Stimulated activated CD4-positive, alpha-beta T cell treated with anti-CD3 and anti-CD28 coated beads, Interleukin-12 subunit alpha, Interleukin-12 subunit beta, amount 100 ng/mL, for 4 hours (primary cell): ENCODE results near the gene ERICH4.
"Not testable (repeated sequence)": the region's sequence is repeated elsewhere in the genome, so short reads cannot be mapped to it uniquely, and the experiment has no call there.

Experiments
- DNase-seq: peaks from one replicate; pipeline ENCODE4 v3.0.0-alpha.2; 2020

Gene ERICH4, protein sequence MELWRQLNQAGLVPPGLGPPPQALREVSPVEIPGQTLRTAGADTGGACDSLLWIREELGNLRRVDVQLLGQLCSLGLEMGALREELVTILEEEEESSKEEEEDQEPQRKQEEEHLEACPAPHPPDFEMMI

DNA sequence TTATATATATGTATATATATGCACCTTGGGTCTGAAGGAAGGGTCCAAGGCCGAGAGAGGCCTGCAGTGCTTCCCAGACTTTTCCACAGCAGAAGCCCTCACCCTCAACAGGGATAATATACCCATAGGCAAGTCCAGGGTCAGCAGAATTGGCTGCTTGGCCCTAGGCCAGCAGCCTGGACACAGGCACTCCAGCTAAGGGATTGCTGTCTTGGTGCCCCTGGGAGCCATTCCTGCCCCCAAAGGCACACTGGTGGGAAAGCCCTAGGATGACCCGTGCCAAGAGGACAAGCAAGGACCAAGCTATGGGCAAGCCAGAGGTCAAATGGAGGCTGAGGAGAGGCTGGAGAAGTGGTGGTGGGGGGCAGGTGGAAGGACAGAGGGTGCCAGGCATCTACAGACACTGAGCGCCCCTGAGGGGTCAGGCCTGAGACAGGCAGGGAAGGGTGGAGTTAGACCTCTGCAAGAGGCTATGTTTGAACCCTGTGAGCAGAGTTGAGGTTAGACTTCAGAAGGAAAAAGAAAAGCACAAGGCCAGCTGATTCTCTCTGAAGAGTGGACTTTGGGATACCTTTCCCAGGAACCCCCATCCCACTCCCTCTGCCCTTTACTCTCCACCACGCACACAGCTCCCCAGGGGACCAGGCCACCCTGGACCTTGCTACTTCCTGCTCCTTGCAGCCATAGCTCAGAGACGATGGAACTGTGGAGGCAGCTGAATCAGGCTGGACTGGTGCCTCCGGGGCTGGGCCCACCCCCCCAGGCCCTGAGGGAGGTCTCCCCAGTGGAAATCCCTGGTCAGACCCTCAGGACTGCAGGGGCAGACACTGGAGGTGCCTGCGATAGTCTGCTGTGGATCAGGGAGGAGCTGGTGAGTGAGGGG lies at the start of gene ERICH4:
ERICH4 (plus strand) TSS at position 684 of the 883 bp plus-strand sequence; CDS start at position 698, 14 bp downstream.
- DNase-seq = no peak

DNA sequence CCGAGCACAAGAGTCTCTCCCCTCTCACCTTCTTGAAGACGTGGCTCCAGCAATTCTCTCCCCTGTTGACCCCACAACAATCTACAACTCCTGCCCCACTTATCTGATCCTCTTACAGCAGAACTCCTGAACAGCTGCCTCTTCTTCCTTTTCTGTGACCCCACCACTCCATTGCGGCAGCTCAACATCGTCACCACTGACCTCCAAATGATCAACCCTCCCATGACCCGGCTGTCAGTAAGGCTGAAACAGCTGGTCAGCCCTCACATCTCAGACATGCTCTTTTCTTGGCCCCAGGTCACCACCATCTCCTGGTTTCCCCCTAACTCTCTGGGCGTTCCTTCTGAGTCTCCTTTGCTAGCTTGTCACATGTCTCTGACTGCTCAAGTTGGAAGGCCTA lies 47.6 kb upstream of the ERICH4 start:
- DNase-seq = no peak

DNA sequence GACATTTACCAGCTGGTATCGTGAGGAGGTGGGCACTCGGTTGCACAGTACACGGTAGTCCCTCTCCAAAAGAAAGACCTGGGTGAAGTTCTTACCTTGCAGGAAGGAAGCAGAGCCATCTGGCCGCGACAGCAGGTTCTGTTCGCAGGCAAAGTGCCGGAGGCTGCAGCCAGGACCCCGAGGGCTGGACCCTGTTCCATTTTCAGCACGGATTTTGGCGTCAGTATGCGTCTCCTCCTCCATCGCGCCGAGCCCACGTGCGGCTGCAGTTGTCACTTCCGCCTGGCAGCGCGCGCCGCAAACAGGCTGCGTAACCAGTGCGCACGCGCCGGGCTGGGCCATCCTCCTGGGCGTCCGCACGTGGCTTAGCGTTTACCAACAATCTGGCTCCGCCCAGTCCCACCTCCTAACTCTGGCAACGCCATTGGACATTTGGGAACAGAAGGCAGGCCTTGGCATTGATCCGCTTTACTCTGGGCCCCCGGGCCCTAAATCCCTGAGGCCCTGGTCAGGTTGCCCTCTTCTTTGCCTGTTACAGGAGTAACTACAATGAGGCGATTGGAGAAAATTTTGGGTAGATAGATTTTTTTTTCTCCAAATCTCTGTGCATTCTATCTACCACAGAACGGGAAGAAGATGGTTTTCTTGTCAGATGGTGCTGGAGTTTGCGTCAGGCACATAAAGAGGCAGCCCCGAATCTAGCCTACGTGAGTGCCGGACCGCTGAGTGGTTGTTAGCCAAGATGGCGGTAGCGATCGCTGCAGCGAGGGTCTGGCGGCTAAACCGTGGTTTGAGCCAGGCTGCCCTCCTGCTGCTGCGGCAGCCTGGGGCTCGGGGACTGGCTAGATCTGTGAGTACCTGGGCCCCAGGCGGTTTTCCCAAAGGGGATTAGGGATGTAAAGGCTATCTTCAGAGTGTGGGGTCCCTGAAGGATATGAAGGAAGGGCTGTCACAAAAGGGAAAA lies 45.6 kb upstream of the ERICH4 start, which contains the start of the genes BCKDHA and EXOSC5:
BCKDHA (plus strand) TSS at position 733 of the 964 bp plus-strand sequence; CDS start at position 743, 10 bp downstream.
EXOSC5 (minus strand) TSS at position 274 of the 964 bp plus-strand sequence; CDS start at position 243, 31 bp downstream.
- DNase-seq = peak; percentile 97

DNA sequence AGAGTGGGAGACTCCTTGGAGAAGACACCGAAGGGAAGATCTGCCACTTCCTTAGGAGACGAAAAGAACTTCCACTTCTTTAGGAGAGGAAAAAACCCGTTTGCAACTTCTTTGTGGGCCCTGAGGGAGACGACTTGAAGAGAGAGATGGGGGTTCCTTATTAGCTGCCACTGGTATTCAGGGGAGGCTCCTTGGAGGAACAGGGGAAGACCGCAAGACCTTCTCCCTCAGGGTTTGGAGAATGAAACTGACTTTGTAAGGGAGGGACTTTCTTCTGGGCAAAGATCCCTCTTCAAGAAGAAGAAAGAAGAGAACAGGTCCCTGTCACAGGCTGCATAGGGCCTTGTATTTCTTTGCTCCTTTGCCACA lies 44.9 kb upstream of the ERICH4 start:
- no peak for DNase-seq

DNA sequence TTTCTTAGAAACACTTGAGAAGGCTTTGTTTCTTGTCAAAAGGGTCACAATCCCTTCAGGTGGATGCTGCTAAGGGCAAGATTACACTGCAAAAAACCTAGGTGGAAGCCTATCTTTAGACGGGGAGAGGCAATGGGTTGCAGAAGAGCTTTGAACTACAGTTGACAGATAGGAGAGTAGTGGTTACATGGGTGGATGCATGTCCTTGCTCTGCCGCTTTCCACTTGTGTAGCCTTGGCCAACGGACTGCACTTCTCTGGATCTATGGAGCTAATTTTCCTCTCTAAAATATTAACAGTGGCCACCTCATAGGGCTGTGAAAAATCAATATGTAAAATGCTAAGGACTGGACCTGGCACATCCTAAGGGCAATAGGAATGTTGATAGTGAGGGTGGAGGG lies 44.4 kb upstream of the ERICH4 start:
- DNase-seq = no peak

DNA sequence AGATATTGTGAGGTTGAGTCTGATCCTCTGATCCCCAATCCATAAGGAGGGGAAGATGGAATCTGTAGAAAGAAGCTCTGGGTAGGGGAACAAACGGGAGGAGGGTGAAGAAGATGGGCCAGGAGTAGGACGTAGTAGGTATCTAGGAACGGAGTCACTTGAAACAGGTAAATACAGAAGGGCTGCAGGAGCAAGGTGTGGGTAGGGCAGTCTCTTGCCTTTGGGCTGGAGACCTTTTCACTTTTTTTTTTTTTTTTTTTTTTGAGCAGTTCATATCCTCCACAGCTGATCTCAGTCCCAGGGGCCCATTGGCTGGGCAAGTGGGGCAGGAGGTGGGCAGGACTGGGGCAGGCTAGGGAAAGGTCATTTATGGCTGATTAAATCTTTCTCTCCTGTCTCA lies 43.9 kb upstream of the ERICH4 start:
- DNase-seq = no peak

DNA sequence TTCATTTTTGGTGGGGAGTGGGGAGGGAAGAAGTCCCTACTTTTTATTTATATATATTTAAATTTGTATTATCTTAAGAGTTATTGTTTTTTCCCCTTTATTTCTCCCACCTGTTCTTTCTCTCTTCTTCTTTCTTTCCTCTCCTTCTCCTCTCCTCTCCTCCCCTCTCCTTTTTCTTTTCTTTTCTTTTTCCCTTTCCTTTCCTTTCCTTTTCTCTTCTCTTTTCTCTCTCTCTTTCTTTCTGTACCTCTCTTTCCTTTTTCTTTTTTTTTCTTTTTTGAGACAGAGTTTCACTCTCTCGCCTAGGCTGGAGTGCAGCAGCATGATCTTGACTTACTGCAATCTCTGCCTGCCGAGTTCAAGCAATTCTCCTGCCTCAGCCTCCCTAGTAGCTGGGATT lies 43.4 kb upstream of the ERICH4 start:
- DNase-seq = no peak

DNA sequence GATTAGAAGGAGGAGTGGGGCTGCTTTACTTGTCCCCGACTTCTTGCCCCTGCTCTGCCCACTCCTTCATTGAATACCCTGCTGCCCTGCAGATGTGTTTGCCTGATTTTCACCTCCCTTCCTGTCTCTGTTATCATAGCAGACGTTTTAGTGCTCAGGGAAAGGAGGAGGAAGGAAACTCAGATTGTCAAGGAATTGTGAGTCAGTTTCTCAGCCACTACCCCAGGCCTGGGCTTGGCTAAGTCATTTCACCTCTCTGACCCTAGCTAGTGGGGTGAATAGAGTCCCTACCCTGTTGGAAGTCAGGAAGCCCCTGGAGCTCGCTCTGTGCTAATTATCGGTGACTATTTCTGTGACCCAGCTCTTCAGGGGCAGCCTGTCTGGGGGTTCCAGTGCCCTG lies 41.5 kb upstream of the ERICH4 start:
- DNase-seq = no peak

DNA sequence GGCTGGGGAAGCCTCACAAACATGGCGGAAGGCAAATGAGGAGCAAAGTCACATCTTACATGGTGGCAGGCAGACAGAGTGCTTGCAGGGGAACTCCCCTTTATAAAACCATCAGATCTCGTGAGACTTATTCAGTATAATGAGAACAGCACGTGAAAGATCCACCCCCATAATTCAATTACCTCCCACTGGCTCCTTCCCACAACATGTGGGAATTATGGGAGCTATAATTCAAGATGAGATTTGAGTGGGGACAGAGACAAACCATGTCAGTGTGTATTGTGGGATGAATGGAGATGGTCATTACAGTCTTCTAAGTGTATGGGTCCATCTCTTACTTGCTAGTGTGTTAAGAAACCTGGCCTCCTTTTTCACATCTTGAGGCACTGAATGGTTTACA lies 40.9 kb upstream of the ERICH4 start:
- no peak for DNase-seq

DNA sequence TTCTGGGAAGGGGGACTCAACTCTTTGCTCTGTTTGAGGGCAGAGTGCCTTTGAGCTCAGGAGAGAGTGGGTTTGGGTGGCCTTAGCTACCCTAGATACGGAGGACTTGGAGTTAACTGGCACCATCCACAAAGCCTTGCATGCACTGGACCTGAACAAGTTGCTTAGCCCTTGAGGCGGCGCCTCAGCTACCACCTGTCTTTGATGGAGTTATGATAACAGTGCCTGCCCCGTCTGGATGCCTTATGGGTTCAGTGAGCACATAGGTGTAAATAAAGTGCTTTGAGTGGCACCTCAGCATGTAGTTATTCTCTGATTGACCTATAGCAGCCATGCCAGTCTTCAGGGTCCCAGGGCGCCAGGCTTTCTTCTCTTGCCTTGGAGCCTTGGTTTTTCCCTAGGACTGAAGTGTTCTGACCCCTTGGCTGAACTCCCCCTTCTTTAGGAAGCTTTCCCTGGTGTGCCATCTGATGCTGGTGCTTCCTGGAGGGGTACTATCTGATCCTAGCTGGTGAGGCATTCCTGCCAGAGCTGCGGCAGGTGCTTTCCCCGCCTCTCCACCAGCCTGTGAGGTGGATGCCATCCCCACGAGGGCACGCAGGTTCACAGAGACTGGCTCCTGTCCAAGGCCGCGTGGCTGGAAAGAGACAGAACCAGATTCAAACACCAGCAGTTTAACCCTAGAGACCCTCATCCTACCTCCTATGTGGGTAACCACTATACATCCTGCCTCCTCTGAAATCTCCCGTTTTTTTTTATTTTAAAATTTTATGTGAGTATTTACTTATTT lies 39.6 kb upstream of the ERICH4 start:
- no peak for DNase-seq

DNA sequence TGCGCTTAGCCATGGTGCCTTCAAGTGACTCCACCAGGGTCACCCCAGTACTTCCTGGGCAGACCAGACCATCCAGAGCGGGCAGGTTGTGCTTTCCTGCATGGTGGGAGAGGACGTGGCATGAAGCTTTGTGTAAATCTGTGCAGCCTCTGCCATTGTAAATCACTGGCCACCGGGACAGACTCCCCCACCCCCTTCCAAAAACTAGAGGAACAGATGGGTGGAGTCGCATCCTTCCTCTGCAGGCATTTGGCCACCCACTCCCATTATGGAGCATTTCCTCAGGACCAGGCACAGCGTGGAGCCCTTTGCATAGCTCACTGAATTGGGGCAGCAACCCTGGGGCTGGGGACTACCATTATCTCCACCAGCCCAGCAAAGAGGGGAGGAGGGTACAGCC lies 37.2 kb upstream of the ERICH4 start:
- DNase-seq = no peak

DNA sequence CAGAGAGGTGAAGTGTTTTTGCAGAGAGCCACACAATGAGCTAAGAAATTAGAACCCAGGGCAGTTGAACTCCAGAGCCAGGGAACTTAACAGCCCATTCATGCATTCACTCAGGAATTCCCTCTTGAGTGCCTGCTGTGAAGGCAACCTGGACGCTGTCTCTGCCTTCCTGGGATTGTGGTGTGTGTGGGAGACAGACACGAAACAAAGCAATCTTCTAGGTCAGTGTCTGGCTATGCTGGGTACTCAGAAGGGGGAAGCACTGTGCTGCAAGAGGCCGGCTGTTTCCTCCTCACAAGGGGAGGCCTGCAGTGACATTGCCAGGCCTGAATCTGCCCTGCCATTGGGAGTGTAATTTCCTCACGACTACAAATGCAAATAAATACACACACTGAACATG lies 35.7 kb upstream of the ERICH4 start:
- no peak for DNase-seq

DNA sequence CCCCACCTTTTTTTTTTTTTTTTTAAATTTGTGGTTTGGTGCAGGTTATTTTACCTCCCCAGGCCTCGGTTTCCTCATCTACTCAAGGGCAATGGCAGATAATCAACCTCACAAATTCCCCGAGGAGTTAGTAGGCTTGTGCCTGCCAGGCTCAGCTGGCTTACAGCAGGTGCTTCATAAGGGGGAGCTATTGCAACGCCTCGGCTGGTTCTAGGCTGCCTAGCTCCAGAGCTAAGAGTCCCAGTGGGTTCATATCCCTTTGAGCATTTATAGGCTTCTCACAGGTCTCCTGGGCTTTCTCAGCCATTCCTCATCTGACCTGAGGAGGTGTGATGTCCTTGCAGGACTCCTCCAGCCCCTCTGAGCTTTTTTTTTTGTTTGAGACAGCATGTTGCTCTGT lies 34.7 kb upstream of the ERICH4 start:
- DNase-seq = no peak

DNA sequence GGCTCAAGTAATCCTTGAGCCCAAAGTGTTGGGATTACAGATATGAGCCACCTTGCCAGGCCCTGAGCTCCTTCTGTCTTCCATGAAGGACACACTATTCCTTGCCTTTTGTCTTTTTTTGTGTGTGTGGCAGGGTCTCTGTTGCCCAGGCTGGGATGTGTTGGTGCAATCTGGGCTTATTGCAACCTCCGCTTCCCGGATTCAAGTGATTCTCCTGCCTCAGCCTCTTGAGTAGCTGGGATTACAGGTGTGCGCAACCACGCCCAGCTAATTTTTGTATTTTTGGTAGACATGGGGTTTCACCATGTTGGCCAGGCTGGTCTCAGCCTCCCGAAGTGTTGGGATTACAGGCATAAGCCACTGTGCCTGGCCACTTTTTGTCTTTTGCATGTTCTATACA lies 34.1 kb upstream of the ERICH4 start:
- DNase-seq = not testable (repeated sequence)

DNA sequence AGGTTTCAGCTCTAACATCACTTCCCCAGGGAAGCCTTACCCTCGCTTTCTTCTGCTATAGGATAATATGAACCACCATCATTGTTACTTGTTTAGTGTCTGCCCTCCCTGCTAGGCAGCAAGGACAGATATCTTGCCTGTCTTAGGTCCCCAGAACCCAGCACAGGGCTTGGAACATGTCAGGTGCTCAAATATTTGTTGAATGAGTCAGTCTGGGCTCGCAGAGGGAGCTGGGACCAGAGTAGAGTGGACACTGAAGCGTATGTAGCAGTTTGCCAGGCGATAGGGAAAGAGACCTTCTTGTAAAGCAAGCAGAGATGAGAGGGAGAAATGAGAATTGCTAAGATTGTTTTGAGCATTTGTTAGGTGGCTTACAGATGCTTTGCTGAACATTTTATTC lies 33.7 kb upstream of the ERICH4 start:
- no peak for DNase-seq

DNA sequence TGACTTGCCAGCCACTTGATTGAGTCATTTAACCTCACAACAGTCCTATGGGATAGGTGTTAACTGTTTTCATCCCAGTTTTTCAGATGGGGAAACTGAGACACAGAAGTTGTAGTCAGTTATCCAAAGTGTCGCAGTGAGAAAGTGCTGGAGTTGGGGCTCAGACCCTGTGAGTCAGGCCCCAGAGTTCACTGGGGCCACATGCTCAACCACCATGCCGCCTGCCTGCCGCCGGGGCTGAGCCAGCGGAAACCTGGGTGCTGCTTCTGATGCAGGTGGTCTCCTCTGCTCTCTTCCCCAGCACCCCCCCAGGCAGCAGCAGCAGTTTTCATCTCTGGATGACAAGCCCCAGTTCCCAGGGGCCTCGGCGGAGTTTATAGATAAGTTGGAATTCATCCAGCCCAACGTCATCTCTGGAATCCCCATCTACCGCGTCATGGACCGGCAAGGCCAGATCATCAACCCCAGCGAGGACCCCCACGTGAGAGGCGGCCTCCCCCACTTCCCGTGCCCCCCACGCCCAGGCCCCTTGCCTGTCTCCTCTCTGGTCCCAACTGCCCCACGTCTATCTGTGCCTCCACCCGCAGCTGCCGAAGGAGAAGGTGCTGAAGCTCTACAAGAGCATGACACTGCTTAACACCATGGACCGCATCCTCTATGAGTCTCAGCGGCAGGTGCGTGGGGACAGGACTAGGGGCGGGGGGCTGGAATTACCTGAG lies 32.5 kb upstream of the ERICH4 start:
- DNase-seq = no peak

DNA sequence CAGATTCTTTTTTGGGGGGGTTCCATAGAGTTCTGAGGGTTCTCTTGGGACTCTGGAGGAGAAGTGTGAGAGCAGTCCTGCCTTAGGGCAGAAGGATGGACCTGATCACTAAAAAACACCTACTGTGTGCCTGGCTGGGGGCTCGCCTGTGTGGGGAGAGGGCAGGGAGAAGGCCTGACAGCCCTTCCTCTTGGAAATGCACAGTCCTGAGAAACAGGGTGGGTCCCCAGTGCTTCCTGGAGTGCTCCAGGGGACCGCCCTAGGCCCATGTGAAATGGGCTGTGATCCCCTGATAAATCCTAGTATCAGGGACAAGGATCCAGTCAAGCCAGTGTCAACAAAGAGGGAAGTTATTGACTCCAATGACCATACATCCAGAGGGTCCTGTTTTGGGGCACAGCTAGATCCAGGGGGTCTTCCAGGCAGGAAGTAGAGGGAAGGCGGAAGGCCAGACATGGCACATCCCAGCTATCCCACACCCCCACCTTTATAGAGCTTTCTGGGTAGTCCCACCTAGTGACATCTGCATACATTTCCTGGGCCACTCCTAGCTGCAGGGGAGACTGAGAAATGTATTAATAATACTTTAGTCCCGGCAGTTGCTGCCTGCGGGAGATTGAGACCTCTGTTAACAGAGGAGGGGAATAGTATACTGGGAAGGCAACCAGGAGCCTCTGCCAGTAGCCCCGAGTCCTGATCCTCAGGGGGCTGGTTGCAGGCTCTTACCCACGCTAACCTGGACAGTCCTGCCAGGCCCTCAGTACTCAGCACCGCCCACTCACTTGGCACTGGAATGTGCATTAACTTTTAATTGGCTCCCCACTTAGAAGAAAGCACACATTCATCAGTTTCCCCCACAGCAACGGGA lies 31.6 kb upstream of the ERICH4 start:
- no peak for DNase-seq

DNA sequence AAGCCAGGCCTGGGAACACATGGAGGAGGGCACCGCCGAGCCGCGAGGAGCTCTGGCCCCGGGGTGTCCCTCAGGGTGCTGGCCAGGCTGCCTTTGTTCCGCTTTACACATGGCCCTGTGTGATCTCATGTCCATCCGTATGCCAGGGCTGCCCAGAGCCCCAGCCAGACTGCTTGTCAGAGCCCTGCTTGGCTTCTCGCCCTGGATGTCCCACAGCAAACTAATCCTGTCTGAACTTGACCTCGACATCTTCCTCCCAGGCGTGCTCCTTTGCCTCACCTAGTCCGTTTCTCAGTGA lies 31.0 kb upstream of the ERICH4 start:
- DNase-seq = no peak

DNA sequence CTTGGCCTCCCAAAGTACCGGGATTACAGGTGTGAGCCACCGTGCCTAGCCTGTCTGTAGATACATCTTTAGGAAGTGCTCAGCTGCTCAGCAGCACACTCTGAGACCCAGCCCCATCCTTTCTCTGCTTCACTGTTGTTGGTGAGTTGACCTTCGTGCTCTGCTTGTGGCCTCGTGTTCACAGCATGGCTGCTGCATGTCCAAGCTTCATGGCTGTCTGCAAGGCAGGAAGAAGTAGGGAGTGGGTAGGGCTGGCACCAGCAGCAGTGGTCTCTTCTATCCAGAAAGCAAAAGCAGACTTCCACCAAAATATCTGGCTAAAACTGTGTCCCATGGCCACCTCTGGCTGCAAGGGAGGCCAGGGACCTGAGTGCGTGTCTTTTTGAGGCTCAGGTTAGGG lies 30.0 kb upstream of the ERICH4 start:
- no peak for DNase-seq

DNA sequence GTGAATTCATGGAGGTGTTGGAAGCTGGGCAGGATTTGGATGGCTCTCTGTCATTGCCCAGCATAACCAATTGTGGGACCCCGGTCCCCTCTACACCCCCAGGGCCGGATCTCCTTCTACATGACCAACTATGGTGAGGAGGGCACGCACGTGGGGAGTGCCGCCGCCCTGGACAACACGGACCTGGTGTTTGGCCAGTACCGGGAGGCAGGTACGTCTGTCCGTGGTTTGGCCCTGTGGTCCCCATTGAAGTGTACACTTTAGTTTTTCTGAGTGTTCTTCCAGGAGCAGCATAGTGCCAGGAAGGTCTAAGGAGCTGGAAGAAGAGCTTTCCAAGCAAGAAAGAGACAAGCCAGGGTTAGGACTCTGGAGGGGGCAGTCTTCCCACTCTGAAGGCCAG lies 29.0 kb upstream of the ERICH4 start:
- no peak for DNase-seq

DNA sequence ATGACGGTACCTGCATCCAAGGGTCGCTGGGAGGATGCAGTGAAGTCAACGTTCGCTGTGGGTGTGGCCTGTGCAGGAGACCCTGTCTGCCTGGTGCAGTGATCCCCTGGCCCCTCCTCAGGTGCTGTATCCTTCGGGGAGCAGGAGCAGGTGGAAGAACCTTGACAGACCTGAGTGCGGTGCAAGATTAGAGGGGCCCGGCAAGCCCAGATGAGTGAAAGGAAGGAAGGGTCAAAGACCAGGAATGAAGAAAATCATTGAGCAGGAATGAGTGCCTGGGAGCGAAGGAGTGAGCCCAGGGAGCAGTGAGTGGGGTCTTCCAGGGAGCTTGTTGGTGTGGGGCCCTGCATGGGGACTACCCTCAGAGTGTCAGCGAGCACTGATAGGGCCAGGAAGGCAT lies 28.5 kb upstream of the ERICH4 start:
- no peak for DNase-seq
